ENCODE results near the gene UBXN11.

The UBXN11 gene

DNA sequence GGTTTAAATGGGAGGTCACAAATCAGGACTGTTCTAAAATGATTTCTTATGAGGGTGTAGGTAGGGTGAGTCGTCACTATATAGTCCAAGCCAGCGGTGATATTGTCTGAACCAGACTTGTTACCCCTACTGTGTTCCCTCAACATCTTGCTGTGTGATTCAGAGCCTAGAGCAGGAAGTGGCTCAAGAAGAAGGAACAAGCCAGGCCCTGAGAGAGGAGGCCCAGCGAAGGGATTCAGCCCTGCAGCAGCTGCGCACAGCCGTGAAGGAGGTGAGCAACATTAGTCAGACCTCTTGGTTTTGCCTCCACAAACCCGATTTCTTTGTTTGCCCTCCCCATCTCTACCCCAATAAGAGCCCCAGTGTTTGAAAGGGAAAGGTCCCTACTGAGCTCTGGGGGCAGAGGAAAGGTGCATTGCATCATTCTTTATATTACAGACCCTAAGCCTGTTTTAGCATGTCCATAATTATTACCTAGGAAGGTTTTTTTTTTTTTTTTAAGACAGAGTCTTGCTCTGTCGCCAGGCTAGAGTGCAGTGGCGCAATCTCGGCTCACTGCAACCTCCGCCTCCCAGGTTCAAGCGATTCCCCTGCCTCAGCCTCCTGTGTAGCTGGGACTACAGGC, 31.5 kb downstream of the UBXN11 start:
- H3K9ac ChIP-seq (ENCODE audit: low read length) = no peak overlapping the region

DNA sequence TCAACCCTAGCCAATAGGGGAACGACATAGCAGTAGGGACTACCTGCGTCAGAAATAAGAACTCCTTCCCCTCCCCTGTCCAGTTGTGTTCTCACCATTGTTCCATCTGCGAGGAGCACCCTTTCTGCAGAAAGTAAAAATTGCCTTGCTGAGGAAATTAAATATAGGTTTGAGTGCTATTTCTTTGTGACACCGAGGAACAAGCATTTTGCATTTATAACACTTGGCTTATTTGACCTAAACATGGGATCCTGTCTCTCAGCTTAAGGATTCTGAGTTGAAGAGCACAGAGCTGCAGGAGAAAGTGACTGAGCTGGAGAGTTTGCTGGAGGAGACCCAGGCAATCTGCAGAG, 37.3 kb downstream of the UBXN11 start:
- Histone ChIP-seq H3F3A (ENCODE audit: insufficient read depth) (no peaks in the 10 kb centered on the region), H3K27ac (ENCODE audit: low read depth, low read length) (no peak overlapping the region), H3K79me2 (ENCODE audit: insufficient read depth, low read length) (no peaks in the 10 kb centered on the region), H3K4me2 (ENCODE audit: low read depth, low read length, poor library complexity, severe bottlenecking) (no peak overlapping the region), H3K9me3 (ENCODE audit: insufficient read depth, low read length) (no peaks in the 10 kb centered on the region), H3K27me3 (ENCODE audit: low read length) (no peaks in the 10 kb centered on the region), H3K9me2 (replicated peaks; ENCODE audit: insufficient read depth, low read length) (no peaks in the 10 kb centered on the region), H4K20me1 (ENCODE audit: low read depth, low read length) (no peaks in the 10 kb centered on the region), H3K36me3 (ENCODE audit: low read length) (peaks cover 45% of the 10 kb centered on the region), H3K4me3 (ENCODE audit: insufficient read depth, low read length, poor library complexity, severe bottlenecking) (no peak overlapping the region), H2AFZ (ENCODE audit: low read depth, low read length, severe bottlenecking) (no peak overlapping the region), H3K9ac (ENCODE audit: low read length) (no peak overlapping the region)
- TF ChIP-seq, protein P1, sequence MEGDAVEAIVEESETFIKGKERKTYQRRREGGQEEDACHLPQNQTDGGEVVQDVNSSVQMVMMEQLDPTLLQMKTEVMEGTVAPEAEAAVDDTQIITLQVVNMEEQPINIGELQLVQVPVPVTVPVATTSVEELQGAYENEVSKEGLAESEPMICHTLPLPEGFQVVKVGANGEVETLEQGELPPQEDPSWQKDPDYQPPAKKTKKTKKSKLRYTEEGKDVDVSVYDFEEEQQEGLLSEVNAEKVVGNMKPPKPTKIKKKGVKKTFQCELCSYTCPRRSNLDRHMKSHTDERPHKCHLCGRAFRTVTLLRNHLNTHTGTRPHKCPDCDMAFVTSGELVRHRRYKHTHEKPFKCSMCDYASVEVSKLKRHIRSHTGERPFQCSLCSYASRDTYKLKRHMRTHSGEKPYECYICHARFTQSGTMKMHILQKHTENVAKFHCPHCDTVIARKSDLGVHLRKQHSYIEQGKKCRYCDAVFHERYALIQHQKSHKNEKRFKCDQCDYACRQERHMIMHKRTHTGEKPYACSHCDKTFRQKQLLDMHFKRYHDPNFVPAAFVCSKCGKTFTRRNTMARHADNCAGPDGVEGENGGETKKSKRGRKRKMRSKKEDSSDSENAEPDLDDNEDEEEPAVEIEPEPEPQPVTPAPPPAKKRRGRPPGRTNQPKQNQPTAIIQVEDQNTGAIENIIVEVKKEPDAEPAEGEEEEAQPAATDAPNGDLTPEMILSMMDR (IDR thresholded peaks at IDR 0.05; ENCODE audit: insufficient read depth, low read length, poor library complexity, severe bottlenecking) = no peak
- TF ChIP-seq EZH2phosphoT487 (conservative IDR thresholded peaks at IDR 0.05; ENCODE audit: low read length) = no peak

More for the DNA sequence above, 31.5 kb downstream of the UBXN11 start:
- H3K9me3 ChIP-seq (ENCODE audit: insufficient read depth, low read length) = no peaks in the 10 kb centered on the region
- peaks cover 10% of the 10 kb centered on the region; the same call in 1 of the 2 replicates for H3F3A ChIP-seq (ENCODE audit: insufficient read depth)
- TF ChIP-seq, protein P1 (IDR thresholded peaks at IDR 0.05; ENCODE audit: insufficient read depth, low read length, poor library complexity, severe bottlenecking) = no peak
- no peak overlapping the region for H3K4me2 ChIP-seq (ENCODE audit: low read depth, low read length, poor library complexity, severe bottlenecking)
- no peaks in the 10 kb centered on the region for H4K20me1 ChIP-seq (ENCODE audit: low read depth, low read length)
- H3K4me3 ChIP-seq (ENCODE audit: insufficient read depth, low read length, poor library complexity, severe bottlenecking) = no peak overlapping the region
- H3K36me3 ChIP-seq (ENCODE audit: low read length) = peaks cover 13% of the 10 kb centered on the region
- H3K9me2 ChIP-seq (replicated peaks; ENCODE audit: insufficient read depth, low read length) = no peaks in the 10 kb centered on the region
- no peaks in the 10 kb centered on the region for H3K27me3 ChIP-seq (ENCODE audit: low read length)
- H2AFZ ChIP-seq (ENCODE audit: low read depth, low read length, severe bottlenecking) = no peak overlapping the region
- H3K79me2 ChIP-seq (ENCODE audit: insufficient read depth, low read length) = no peaks in the 10 kb centered on the region
- H3K27ac ChIP-seq (ENCODE audit: low read depth, low read length) = no peak overlapping the region

DNA sequence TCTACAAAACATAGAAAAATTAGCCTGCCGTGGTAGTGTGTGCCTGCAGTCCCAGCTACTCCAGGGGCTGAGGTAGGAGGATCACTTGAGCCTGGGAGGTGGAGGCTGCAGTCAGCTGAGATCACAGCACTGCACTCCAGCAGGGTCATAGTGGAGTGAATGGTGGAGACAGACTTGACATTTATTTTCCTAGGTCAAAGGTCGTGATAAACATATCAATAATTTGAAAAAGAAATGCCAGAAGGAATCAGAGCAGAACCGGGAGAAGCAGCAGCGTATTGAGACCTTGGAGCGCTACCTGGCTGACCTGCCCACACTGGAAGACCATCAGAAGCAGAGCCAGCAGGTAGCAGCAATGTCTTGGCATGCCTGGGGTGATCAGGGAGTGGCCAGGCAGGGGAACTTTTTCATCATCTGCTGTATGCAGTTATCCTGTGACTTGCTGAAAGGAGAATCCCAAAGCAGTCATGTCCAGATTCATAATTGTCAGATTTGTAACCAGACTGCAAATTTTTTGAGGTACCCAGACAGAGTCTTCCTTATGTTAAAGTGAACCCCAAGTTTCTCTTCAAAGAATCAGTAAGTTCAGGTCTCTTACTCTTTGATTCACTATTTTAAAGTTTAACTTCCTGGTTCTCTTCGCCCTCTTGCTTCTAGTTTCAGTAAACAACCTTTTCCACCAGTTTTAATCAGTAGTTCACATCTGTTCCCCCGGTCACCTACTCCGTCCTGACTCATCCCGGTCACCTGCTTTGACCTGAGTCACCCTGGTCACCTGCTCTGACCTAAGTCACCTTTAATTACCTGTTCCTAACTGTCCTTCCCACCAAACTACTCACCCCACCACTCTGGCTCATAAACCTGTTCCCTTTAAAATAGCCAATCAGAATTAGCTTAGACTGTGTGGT, 37.9 kb downstream of the UBXN11 start:
- H3K27ac ChIP-seq (ENCODE audit: low read depth, low read length) = no peak overlapping the region
- H3K27me3 ChIP-seq (ENCODE audit: low read length) = no peaks in the 10 kb centered on the region
- no peak overlapping the region for H2AFZ ChIP-seq (ENCODE audit: low read depth, low read length, severe bottlenecking)

More for the DNA sequence above, 37.9 kb downstream of the UBXN11 start:
- Histone ChIP-seq H3K36me3 (ENCODE audit: low read length) (peaks cover 48% of the 10 kb centered on the region), H3K9ac (ENCODE audit: low read length) (no peak overlapping the region), H3K4me3 (ENCODE audit: insufficient read depth, low read length, poor library complexity, severe bottlenecking) (no peak overlapping the region), H3K79me2 (ENCODE audit: insufficient read depth, low read length) (no peaks in the 10 kb centered on the region), H3K4me2 (ENCODE audit: low read depth, low read length, poor library complexity, severe bottlenecking) (no peak overlapping the region), H3F3A (ENCODE audit: insufficient read depth) (no peaks in the 10 kb centered on the region), H3K9me2 (replicated peaks; ENCODE audit: insufficient read depth, low read length) (no peaks in the 10 kb centered on the region), H4K20me1 (ENCODE audit: low read depth, low read length) (no peaks in the 10 kb centered on the region), H3K9me3 (ENCODE audit: insufficient read depth, low read length) (no peaks in the 10 kb centered on the region)
- no peak for TF ChIP-seq EZH2phosphoT487 (conservative IDR thresholded peaks at IDR 0.05; ENCODE audit: low read length)
- TF ChIP-seq, protein P1 (IDR thresholded peaks at IDR 0.05; ENCODE audit: insufficient read depth, low read length, poor library complexity, severe bottlenecking) = no peak
